ENCODE measurements around the gene WDR93. TPM values are rescaled to one million over a fixed set of nuclear protein-coding genes. Genes with fewer than 3 reads are reported as not detected.
"Not testable (repeated sequence)": the region's sequence is repeated elsewhere in the genome, so short reads cannot be mapped to it uniquely, and the experiment has no call there.

Gene WDR93
- total RNA-seq, 1 donor = 0.27 TPM

DNA sequence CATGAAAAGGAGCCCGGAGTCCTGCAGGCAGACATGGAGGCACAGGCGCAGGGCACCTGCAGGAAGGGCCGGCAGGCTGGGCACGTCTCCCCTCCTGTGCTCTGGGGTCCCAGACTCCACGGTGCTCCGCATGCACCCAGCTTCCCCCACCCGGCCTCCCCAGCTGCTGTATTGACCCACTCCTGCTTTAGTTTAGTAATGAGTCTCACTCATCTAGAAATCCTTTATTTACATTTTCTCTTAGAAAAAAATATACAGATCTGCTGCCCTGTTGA is 94.0 kb downstream of the WDR93 start:
- no peak for DNase-seq (ENCODE audit: low read depth in 2 of 3, low spot score in 2 of 3)

DNA sequence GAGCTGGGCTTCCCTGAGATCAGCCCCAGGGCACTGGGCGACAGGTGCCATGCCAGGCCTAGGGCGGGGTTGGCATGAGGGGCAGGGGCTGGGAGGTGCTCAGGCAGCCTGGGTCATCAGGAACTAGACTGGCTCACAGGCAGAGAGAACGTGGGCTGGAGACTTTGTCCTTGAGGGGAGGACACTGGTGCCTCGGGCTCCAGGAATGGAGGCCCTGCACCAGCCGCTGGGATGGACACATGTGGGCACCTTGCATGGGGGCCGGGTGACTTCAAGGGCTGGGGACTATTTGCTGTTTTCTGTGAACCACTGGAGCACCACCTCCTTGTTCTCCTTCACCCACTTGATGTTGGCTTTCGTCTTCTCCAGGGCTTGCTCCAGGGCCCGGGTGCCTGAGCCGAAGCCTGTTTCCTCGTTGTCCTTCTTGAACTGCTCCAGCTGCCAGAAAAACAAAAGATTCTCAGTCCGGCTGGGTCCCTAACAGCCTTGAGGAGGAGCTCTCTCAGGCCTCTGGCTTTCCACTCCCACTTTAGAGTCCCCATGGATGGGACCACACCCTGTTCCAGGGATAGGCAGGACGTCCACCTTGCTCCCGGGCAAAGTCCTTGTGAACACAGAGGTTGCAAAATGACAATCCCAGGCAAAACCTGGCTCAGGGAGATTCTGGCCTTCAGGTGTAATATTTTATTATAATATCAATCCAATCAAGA is 94.6 kb downstream of the WDR93 start:
- DNase-seq (ENCODE audit: low read depth in 2 of 3, low spot score in 2 of 3) = no peak

GRCh38 chr15:89785774-89786140 is 95.1 kb downstream of the WDR93 start:
- DNase-seq (ENCODE audit: low read depth in 2 of 3, low spot score in 2 of 3) = no peak

DNA sequence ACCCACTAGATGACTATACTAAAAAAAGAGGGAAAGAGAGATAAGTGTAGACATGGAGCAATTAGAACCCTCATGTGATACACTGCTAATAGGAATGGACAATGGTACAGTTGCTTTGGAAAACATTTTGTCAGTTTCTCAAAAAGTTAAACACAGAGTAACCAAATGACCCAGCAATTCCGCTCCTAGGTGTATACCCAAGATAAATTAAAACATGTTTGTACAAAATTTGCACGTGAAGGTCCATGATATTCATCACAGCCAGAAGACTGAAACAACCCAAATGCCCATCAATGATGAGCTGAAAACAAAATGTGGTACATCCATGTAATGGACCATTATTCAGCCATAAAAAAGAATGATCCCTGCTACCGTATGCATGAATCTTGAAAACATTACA is 97.3 kb downstream of the WDR93 start:
- DNase-seq (ENCODE audit: low read depth in 2 of 3, low spot score in 2 of 3) = peak in 1 of 3 donors; percentile 34

DNA sequence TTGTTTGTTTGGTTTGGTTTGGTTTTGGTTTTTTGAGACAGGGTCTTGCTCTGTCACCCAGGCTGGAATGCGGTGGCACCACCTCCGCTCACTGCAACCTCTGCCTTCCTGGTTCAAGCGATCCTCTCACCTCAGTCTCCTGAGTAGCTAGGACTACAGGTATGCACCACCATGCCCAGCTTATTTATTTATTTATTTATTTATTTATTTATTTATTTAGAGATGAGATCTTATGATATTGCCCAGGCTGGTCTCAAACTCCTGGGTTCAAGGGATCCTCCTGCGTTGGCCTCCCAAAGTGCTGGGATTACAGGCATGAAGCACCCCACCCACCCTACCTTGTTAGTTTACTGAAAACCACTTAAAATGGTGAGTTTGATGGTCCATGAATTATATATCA is 98.0 kb downstream of the WDR93 start:
- not testable (repeated sequence) for DNase-seq (ENCODE audit: low read depth in 2 of 3, low spot score in 2 of 3)

DNA sequence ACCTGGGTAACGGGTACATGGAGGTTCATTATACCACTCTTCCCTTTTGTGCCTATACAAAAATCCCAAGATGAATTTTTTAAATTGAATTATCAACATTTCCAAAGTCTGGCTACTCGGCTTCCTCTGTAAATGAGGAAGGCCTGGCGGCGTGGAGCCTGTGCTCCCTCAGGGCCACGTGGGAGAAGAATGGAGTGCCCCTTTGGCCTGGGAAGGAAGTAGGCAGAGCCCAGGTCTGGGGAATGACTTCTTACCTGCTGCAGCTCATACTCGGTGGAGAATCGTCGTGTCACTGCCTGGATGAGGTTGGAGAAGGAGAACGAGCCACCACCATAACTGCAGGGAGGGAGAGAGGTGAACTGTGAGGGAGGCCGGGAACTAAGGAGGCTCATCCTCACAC is 99.6 kb downstream of the WDR93 start:
- DNase-seq (ENCODE audit: low read depth in 2 of 3, low spot score in 2 of 3) = no peak

- no peak for DNase-seq (ENCODE audit: low read depth in 2 of 3, low spot score in 2 of 3)
These were observed 100.0 kb downstream of the WDR93 start for GRCh38 chr15:89790661-89791060.

DNA sequence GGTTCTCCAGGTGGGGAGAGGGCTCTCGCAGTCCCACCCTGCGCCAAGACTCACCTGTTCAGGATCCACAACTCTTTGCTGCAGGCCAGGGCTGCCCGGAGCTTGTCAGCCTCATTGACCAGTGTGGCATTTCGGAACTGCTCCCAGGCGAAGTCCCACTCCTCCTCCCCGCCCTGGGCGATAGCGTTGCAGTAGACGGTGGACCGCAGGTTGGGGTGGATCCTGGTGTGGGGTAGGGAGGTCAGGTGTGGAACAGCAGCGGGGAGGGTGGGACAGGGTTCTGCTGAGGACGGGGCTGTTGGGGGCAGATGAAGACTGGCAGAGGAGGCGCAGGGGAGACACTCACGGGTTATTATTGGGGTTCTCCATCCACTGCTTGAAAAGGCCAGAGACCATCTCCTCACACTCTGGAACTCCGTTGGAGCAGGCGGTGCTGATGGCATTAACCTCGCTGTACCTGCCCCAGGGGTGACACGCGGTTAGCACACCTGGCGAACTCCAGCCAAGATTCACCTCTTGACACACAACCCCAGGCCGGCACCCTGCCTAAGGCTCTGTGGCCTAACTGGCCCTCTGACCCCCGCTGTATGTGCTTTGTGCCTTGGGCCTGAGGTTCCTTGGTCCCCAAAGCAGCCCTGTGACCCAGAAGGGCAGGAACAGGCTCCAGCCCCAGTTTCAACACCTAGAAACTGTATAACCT is 101.6 kb downstream of the WDR93 start:
- DNase-seq (ENCODE audit: low read depth in 2 of 3, low spot score in 2 of 3) = no peak

Small RNA genes lying within 50 kb of the gene (small RNA-seq; reads per million reads assigned to genes)
- not detected for gene RNU6-132P

Other genes starting within 250 kb of the WDR93 start
- gene RHCG, start 194.2 kb upstream of the WDR93 start, total RNA-seq = not detected
- 1.6 TPM for gene TICRR, start 115.3 kb upstream of the WDR93 start, total RNA-seq
- 13.2 TPM for gene KIF7, start 35.3 kb upstream of the WDR93 start, total RNA-seq
- gene PLIN1, start 11.4 kb upstream of the WDR93 start, total RNA-seq = under 0.01 TPM
- gene PEX11A, start 57 bp upstream of the WDR93 start, total RNA-seq = 9.7 TPM
- gene MESP1, start 60.4 kb downstream of the WDR93 start, total RNA-seq = 1.3 TPM
- gene MESP2, start 85.5 kb downstream of the WDR93 start, total RNA-seq = under 0.01 TPM
- 93.7 TPM for gene ANPEP, start 124.0 kb downstream of the WDR93 start, total RNA-seq
- gene AP3S2, start 203.2 kb downstream of the WDR93 start, total RNA-seq = 20.2 TPM
- 2.2 TPM for gene ARPIN, start 222.1 kb downstream of the WDR93 start, total RNA-seq